GM13976 (cell line): ENCODE data around the gene RNASEH1.

ENCODE experiments used
- DNase-seq: peaks from one replicate; pipeline ENCODE4 v3.0.0; 2012; ENCODE audit warnings: low spot score
- in situ Hi-C: fragments of 300-500 bp; cut with MboI; formaldehyde crosslinking; loops from one replicate; pipeline ENCODE4 v1.12.0; 2022; ENCODE audit warnings: low sequenced_read_pairs, mixed read lengths, inconsistent platforms; ENCODE audit not compliant: unreplicated experiment
- TF ChIP-seq, protein P1 (sequence below): IDR thresholded peaks from 2 replicates; pipeline ENCODE4 v1.5.1; 2012; ENCODE audit warnings: borderline replicate concordance, mild to moderate bottlenecking; ENCODE audit not compliant: insufficient read depth; ENCODE audit errors: extremely low read depth, missing control alignments, control extremely low read depth

Gene RNASEH1

DNA sequence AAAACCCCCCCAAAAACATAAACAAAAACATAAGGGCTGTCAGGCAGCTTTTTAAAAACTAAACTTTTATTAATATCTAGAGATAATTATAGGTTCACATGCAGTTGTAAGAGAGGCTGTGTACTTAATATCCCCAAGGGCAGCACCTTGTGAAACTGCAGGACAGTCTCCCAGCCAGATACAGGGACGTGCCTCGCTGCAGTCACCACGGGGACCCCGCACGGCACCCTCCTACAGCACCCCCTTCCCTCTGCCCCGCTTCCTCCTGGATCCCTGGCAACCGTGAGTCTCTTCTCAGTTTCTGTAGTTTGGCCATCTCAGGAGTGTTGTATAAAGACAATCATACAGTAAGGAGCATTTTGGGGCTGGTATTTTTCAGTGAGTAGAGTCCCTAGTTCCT, 30.0 kb upstream of the RNASEH1 start:
- TF ChIP-seq, protein P1, sequence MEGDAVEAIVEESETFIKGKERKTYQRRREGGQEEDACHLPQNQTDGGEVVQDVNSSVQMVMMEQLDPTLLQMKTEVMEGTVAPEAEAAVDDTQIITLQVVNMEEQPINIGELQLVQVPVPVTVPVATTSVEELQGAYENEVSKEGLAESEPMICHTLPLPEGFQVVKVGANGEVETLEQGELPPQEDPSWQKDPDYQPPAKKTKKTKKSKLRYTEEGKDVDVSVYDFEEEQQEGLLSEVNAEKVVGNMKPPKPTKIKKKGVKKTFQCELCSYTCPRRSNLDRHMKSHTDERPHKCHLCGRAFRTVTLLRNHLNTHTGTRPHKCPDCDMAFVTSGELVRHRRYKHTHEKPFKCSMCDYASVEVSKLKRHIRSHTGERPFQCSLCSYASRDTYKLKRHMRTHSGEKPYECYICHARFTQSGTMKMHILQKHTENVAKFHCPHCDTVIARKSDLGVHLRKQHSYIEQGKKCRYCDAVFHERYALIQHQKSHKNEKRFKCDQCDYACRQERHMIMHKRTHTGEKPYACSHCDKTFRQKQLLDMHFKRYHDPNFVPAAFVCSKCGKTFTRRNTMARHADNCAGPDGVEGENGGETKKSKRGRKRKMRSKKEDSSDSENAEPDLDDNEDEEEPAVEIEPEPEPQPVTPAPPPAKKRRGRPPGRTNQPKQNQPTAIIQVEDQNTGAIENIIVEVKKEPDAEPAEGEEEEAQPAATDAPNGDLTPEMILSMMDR = no peak
- DNase-seq = no peak
- in situ Hi-C loops = no loop called here

GRCh38 chr2:3587432-3587831, 29.3 kb upstream of the RNASEH1 start:
- TF ChIP-seq, protein P1 = no peak
- in situ Hi-C loops = no loop called here
- no peak for DNase-seq

DNA sequence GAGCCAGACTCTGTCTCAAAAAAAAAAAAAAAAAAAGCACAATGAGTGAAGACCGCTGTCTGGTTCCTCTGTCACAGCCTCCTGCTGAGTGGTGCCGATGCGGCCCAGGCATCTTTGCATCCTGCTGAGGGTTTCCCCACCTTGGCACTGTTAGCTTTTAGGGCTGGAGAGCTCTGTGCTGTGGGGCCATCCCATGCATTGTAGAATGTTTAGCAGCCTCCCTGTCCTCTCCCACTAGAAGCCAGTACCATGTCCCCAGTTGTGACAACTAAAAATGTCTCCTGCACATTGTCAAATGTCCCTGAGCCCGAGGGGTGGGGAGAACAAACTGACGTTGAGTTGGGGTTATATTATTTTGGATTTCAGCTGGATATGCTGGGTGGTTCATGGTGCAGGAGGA, 28.9 kb upstream of the RNASEH1 start:
- no peak for DNase-seq
- TF ChIP-seq, protein P1 = no peak
- in situ Hi-C loops = no loop called here

DNA sequence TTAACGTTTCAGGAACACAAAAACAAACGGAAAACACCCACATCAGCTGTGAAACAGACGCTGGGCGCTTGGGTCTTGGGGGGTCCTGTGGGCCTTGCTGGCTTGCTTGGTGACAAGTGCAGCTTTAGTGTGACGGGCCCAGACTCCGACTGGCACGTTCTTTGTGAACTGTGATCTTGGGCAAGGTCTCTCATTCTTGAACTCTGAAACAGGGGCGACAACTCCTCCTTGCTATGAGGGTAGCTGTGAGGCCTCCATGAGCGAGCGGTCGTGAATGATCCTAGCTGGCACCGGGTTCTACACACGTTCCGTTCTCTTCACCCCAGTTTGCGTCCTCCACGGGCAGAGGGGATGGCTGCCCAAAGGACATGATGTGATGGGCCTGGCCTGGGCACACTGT, 28.1 kb upstream of the RNASEH1 start:
- in situ Hi-C loops = no loop called here
- no peak for DNase-seq
- TF ChIP-seq, protein P1 = no peak

- no peak for DNase-seq
- TF ChIP-seq, protein P1 = no peak
- in situ Hi-C loops = no loop called here
Observed at GRCh38 chr2:3585261-3586109, 27.4 kb upstream of the RNASEH1 start.

DNA sequence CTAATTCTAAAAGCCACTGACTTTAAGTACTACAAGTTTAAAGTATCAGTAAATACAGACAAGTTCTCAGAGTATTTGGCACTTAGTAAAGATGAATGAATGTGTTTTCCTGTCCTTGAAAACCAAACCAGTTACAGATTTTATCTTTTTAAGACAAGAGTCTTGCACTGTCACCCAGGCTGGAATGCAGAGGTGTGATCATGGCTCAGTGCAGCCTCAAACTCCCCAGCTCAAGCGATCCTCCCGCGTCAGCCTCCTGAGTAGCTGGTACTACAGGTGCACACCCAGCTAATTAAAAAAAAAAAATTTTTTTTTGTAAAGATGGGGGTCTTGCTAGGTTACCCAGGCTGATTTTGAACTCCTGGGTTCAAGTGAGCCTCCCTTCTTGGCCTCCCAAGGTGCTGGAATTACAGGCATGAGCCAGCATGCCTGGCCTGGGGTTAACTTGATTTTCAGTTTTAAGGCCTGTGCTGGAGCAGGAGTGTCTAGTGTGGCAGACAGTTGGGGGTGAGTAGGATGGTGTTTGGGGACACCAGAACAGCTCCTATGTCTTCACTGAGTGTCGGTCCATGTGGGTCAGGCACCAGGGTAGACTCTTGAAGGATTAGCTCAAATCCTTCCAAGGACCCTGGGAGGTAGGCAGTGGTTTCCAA, 26.6 kb upstream of the RNASEH1 start:
- TF ChIP-seq, protein P1 = no peak
- no peak for DNase-seq
- in situ Hi-C loops = no loop called here
